H1 (cell line): Measurements from ENCODE around the gene RGS17. TPM values are rescaled to one million over a fixed set of nuclear protein-coding genes. Genes with fewer than 3 reads are reported as not detected.

Experiments used
- CTCF ChIA-PET: fragments of 300-600 bp; sonication (Branson Sonifier 250); formaldehyde crosslinking; loops from one replicate; lab custom pipeline; 2021; ENCODE audit not compliant: partially characterized antibody; lab: Charles Lee
- POLR2A ChIA-PET: fragments of 300-600 bp; sonication (Branson Sonifier 250); formaldehyde crosslinking; loops from one replicate; lab custom pipeline; 2021; ENCODE audit warnings: inconsistent platforms; ENCODE audit not compliant: partially characterized antibody; lab: Charles Lee
- DNase-seq, 2 experiments: peaks; one replicate each; pipeline versions ENCODE4 v3.0.0 to v3.0.0-alpha.2; 2010 to 2022; ENCODE audit warnings: low spot score in 2 of 2, low read depth in 1 of 2, mixed read lengths in 1 of 2
- FAIRE-seq: peaks from 2 replicates; lab custom pipeline; 2011; peaks lifted over from hg19 to GRCh38; lab: Jason Lieb, UNC
- H2AFZ ChIP-seq: 2 replicates; pipeline ENCODE4 v1.8.1; 2012; ENCODE audit warnings: low read length, inconsistent platforms
- H2AK5ac ChIP-seq: 2 replicates; pipeline ENCODE4 v1.6.1; 2013; ENCODE audit warnings: low read depth, low read length
- H2BK120ac ChIP-seq: replicated peaks from 2 replicates; pipeline ENCODE3; 2013; ENCODE audit warnings: low read depth, low read length, inconsistent platforms
- H2BK12ac ChIP-seq: 2 replicates; pipeline ENCODE4 v1.6.1; 2013; ENCODE audit warnings: low read depth, low read length
- H2BK15ac ChIP-seq: 2 replicates; pipeline ENCODE4 v1.6.1; 2013; ENCODE audit warnings: low read length
- H2BK20ac ChIP-seq: 2 replicates; pipeline ENCODE4 v1.6.1; 2013; ENCODE audit warnings: low read length
- H2BK5ac ChIP-seq: 2 replicates; pipeline ENCODE4 v1.6.1; 2013; ENCODE audit warnings: low read depth, low read length
- H3K14ac ChIP-seq: 2 replicates; pipeline ENCODE4 v1.6.1; 2013; ENCODE audit warnings: inconsistent platforms; ENCODE audit not compliant: insufficient read length
- H3K18ac ChIP-seq: 2 replicates; pipeline ENCODE4 v1.6.1; 2013; ENCODE audit warnings: low read length; ENCODE audit errors: extremely low read depth
- H3K23ac ChIP-seq: 2 replicates; pipeline ENCODE4 v1.6.1; 2013; ENCODE audit warnings: inconsistent platforms; ENCODE audit not compliant: insufficient read length
- H3K23me2 ChIP-seq: 2 replicates; pipeline ENCODE4 v1.6.1; 2013; ENCODE audit warnings: low read depth, low read length
- H3K27ac ChIP-seq: 2 replicates; pipeline ENCODE4 v1.6.1; 2011; ENCODE audit warnings: low read depth, low read length, inconsistent platforms
- H3K27me3 ChIP-seq, 4 experiments: replicated peaks in 1 of 4; 1 replicate in 1 of 4; 2 replicates in 3 of 4; pipeline versions ENCODE4 v1.6.1 to v1.8.1; 2011 to 2013; ENCODE audit warnings: low read length in 3 of 4, mild to moderate bottlenecking in 3 of 4, inconsistent platforms in 2 of 4, mixed read lengths in 2 of 4, moderate library complexity in 1 of 4; ENCODE audit not compliant: control insufficient read depth in 3 of 4, insufficient read depth in 3 of 4; ENCODE audit errors: extremely low read depth in 1 of 4
- H3K36me3 ChIP-seq, 4 experiments: 2 replicates each; pipeline versions ENCODE4 v1.6.1 to v1.8.1; 2011 to 2013; ENCODE audit warnings: mild to moderate bottlenecking in 4 of 4, low read length in 3 of 4, moderate library complexity in 2 of 4, control low read depth in 1 of 4, inconsistent platforms in 1 of 4; ENCODE audit not compliant: insufficient read depth in 4 of 4, control insufficient read depth in 2 of 4
- H3K4ac ChIP-seq: replicated peaks from 2 replicates; pipeline ENCODE3; 2013; ENCODE audit warnings: low read length, low read depth, mixed read lengths, inconsistent platforms; ENCODE audit not compliant: insufficient read length
- H3K4me1 ChIP-seq, 4 experiments: replicated peaks in 1 of 4; 1 replicate in 1 of 4; 2 replicates in 3 of 4; pipeline versions ENCODE4 v1.6.1 to v1.8.1; 2011 to 2013; ENCODE audit warnings: low read length in 3 of 4, inconsistent platforms in 2 of 4, mixed read lengths in 1 of 4; ENCODE audit not compliant: insufficient read depth in 4 of 4, control insufficient read depth in 3 of 4
- H3K4me2 ChIP-seq, 2 experiments: 2 replicates each; pipeline versions ENCODE4 v1.6.1 to v1.8.1; 2011 to 2013; ENCODE audit warnings: low read depth in 2 of 2, low read length in 2 of 2, control low read depth in 1 of 2, inconsistent platforms in 1 of 2, mild to moderate bottlenecking in 1 of 2; ENCODE audit not compliant: insufficient read depth in 1 of 2
- H3K4me3 ChIP-seq, 4 experiments: fragments of 200-600, 300-600 bp in 1 of 4; sonication (generic), shearing (Covaris generic), sonication (Bioruptor Twin) in 1 of 4; 2 replicates each; pipeline versions ENCODE4 v1.5.1 to v1.8.1; 2011 to 2016; ENCODE audit warnings: low read length in 4 of 4, low read depth in 3 of 4, control low read depth in 2 of 4, inconsistent platforms in 2 of 4, mild to moderate bottlenecking in 2 of 4, mixed read lengths in 1 of 4, moderate library complexity in 1 of 4; ENCODE audit not compliant: insufficient read depth in 2 of 4; ENCODE audit errors: extremely low read depth in 1 of 4
- H3K56ac ChIP-seq: replicated peaks from 2 replicates; pipeline ENCODE3; 2013; ENCODE audit warnings: low read depth, mild to moderate bottlenecking, mixed read lengths, low read length, inconsistent platforms; ENCODE audit not compliant: insufficient read length
- H3K79me1 ChIP-seq: 2 replicates; pipeline ENCODE4 v1.6.1; 2013; ENCODE audit warnings: low read depth, low read length, control low read depth
- H3K79me2 ChIP-seq, 2 experiments: 2 replicates each; pipeline versions ENCODE4 v1.6.1 to v1.8.1; 2012 to 2013; ENCODE audit warnings: low read length in 2 of 2, mild to moderate bottlenecking in 2 of 2, inconsistent platforms in 1 of 2; ENCODE audit not compliant: insufficient read depth in 2 of 2, control insufficient read depth in 1 of 2
- H3K9ac ChIP-seq, 4 experiments: replicated peaks in 1 of 4; 1 replicate in 1 of 4; 2 replicates in 3 of 4; pipeline versions ENCODE4 v1.6.1 to v1.8.1; 2011 to 2013; ENCODE audit warnings: low read depth in 3 of 4, low read length in 3 of 4, control low read depth in 2 of 4, mild to moderate bottlenecking in 2 of 4, moderate library complexity in 2 of 4, inconsistent platforms in 1 of 4; ENCODE audit errors: extremely low read depth in 1 of 4
- H3K9me3 ChIP-seq, 2 experiments: 2 replicates each; pipeline versions ENCODE4 v1.6.1 to v1.8.1; 2012 to 2013; ENCODE audit warnings: mild to moderate bottlenecking in 2 of 2, moderate library complexity in 2 of 2, control low read depth in 1 of 2, inconsistent platforms in 1 of 2, low read depth in 1 of 2, low read length in 1 of 2, mixed read lengths in 1 of 2; ENCODE audit not compliant: insufficient read depth in 2 of 2
- H4K20me1 ChIP-seq, 2 experiments: replicated peaks in 1 of 2; 2 replicates each; pipeline versions ENCODE3 to v1.8.1; 2011 to 2013; ENCODE audit warnings: inconsistent platforms in 2 of 2, low read length in 2 of 2, mild to moderate bottlenecking in 1 of 2; ENCODE audit not compliant: insufficient read depth in 2 of 2, control insufficient read depth in 1 of 2
- H4K5ac ChIP-seq: 2 replicates; pipeline ENCODE4 v1.6.1; 2013; ENCODE audit warnings: low read length, low read depth, mixed read lengths, inconsistent platforms; ENCODE audit not compliant: insufficient read length
- H4K8ac ChIP-seq: 2 replicates; pipeline ENCODE4 v1.8.0; 2013; ENCODE audit warnings: mild to moderate bottlenecking, moderate library complexity, low read length, inconsistent platforms; ENCODE audit not compliant: insufficient read depth; ENCODE audit errors: extremely low read depth
- H4K91ac ChIP-seq: replicated peaks from 2 replicates; pipeline ENCODE3; 2013; ENCODE audit warnings: low read length, mixed read lengths, inconsistent platforms; ENCODE audit not compliant: insufficient read length
- CTBP2 ChIP-seq: IDR thresholded peaks from 2 replicates; pipeline ENCODE4 v1.7.0; 2011; ENCODE audit warnings: borderline replicate concordance, mild to moderate bottlenecking, moderate library complexity, mixed read lengths, low read length; ENCODE audit not compliant: insufficient read depth, insufficient read length
- EGR1 ChIP-seq: IDR thresholded peaks from 2 replicates; pipeline ENCODE4 v1.6.1; 2011; ENCODE audit warnings: low read depth, low read length, borderline replicate concordance
- EP300 ChIP-seq, 2 experiments: IDR thresholded peaks; 1 replicate in 1 of 2; 2 replicates in 1 of 2; pipeline ENCODE4 v1.6.1; 2011 to 2012; ENCODE audit warnings: low read depth in 2 of 2, low read length in 2 of 2, mild to moderate bottlenecking in 2 of 2, borderline replicate concordance in 1 of 2, inconsistent platforms in 1 of 2, moderate library complexity in 1 of 2
- NANOG ChIP-seq: IDR thresholded peaks from 2 replicates; pipeline ENCODE4 v1.6.1; 2011; ENCODE audit warnings: low read length, low read depth, mild to moderate bottlenecking, inconsistent platforms; ENCODE audit not compliant: insufficient read depth, poor library complexity, severe bottlenecking
- SIN3A ChIP-seq, 2 experiments: IDR thresholded peaks in 1 of 2; conservative IDR thresholded peaks in 1 of 2; 2 replicates each; pipeline ENCODE4 v1.6.1; 2011 to 2012; ENCODE audit warnings: low read length in 2 of 2, improper control_type of control experiment in 1 of 2, low read depth in 1 of 2, mild to moderate bottlenecking in 1 of 2
- SUZ12 ChIP-seq: fragments of 200-600 bp; sonication (generic); IDR thresholded peaks from 2 replicates; pipeline ENCODE4 v1.6.1; 2012; ENCODE audit warnings: mild to moderate bottlenecking, inconsistent platforms, low read length, moderate library complexity, mixed read lengths
- WGBS, 2 experiments: shearing (Covaris generic) in 1 of 2; methylation state at CpG; one replicate each; pipeline versions ENCODE4 v1.1.6 to v1.1.7; 2013 to 2015; ENCODE audit warnings: low lambda C conversion rate in 2 of 2, mixed read lengths in 2 of 2, inconsistent platforms in 1 of 2, low coverage in 1 of 2, missing lambda C conversion rate in 1 of 2; ENCODE audit not compliant: insufficient replicate concordance in 2 of 2, insufficient coverage in 1 of 2, insufficient read length in 1 of 2; ENCODE audit errors: extremely low coverage in 1 of 2, missing lambda C conversion rate in 1 of 2; 5-methylcytosine and 5-hydroxymethylcytosine counted together
- polyA plus RNA-seq, 7 experiments: library from polyadenylated mRNA; depleted of rRNA in 3 of 7; stranded (reverse) in 5 of 7; unstranded in 2 of 7; fragments of >200 nt in 5 of 7; fragments of 200-250 nt in 2 of 7; gene quantifications; 1 replicate in 5 of 7; 2 replicates in 1 of 7; 4 replicates in 1 of 7; pipeline versions ENCODE4 v1.2.1 to v1.2.3, GENCODE V29; 2011 to 2013; ENCODE audit warnings: missing spikeins in 2 of 7, mixed read lengths in 2 of 7
- total RNA-seq: library from RNA; stranded (reverse); fragmentation: NEBNext Ultra II Directional; extraction: Animal tissue kit (Norgen Biotek cat#: 25700); gene quantifications from 2 replicates; pipeline ENCODE4 v1.2.1, GENCODE V29; 2021

The RGS17 gene
- total and polyA plus RNA-seq, 2 of the 8 experiments (the other 6 are each of a cell fraction or from before 2014, with no cell fraction given), result 2.0 to 12.2 TPM

- Histone ChIP-seq H3K9me3 (no peaks in the 10 kb centered on the region), H2BK20ac (no peak overlapping the region), H3K23me2 (no peaks in the 10 kb centered on the region), H2BK15ac (no peak overlapping the region), H3K23ac (no peak overlapping the region), H3K18ac (no peak overlapping the region), H2AK5ac (no peak overlapping the region)
- WGBS, 2 experiments, result 91% methylated on average over 5 of the region's 5 CpGs; no CpG with 5 or more reads in 1 of the 2 experiments
- no peak for DNase-seq
- TF ChIP-seq EP300 (IDR thresholded peaks at IDR 0.05; ENCODE audit: borderline replicate concordance in 1 of 2, low read depth in 2 of 2, low read length in 2 of 2) (no peak), CTBP2 (no peak), SUZ12 (no peak), NANOG (no peak), EGR1 (no peak), SIN3A (conservative IDR thresholded peaks at IDR 0.05 in 1 of 2, IDR thresholded peaks at IDR 0.05 in 1 of 2; ENCODE audit: low read depth in 1 of 2, low read length in 2 of 2) (no peak)
- TF ChIP-seq, all 59 proteins: peak for 0
- POLR2A ChIA-PET, result no interaction called here
- H3K14ac ChIP-seq, result no peak overlapping the region
- H3K79me2 ChIP-seq, result no peaks in the 10 kb centered on the region
- H3K79me1 ChIP-seq, result no peaks in the 10 kb centered on the region
- H2AFZ ChIP-seq, result no peak overlapping the region
- H3K56ac ChIP-seq, result no peak overlapping the region
- no peaks in the 10 kb centered on the region for H3K27me3 ChIP-seq
- H3K4me2 ChIP-seq, result no peak overlapping the region
- H3K4me3 ChIP-seq, result no peak overlapping the region
- no peak overlapping the region for H2BK120ac ChIP-seq
- H2BK5ac ChIP-seq, result no peak overlapping the region
- no peak overlapping the region for H2BK12ac ChIP-seq
- H3K4me1 ChIP-seq, result no peaks in the 10 kb centered on the region
- H3K27ac ChIP-seq, result no peak overlapping the region
- no peak overlapping the region for H3K9ac ChIP-seq
- H4K5ac ChIP-seq, result no peak overlapping the region
- FAIRE-seq, result no peak
- H4K91ac ChIP-seq, result no peak overlapping the region
- H3K4ac ChIP-seq, result no peak overlapping the region
- no peaks in the 10 kb centered on the region for H4K20me1 ChIP-seq
- H3K36me3 ChIP-seq, result no peaks in the 10 kb centered on the region
- CTCF ChIA-PET, result no interaction called here
- H4K8ac ChIP-seq, result no peak overlapping the region
Measured at GRCh38 chr6:153101461-153101860, 29.6 kb downstream of the RGS17 start.
